Natural killer cell (primary cell): ENCODE results near the gene ZNF616. TPM values are rescaled to one million over a fixed set of nuclear protein-coding genes. Genes with fewer than 3 reads are reported as not detected.
A peak's percentile ranks its signal among the peaks of the same experiment; 100 is the strongest.

Source experiments
- ATAC-seq, 3 donors: fragments of 150-1000 bp in 2 of 3; fragments of 200-7000 bp in 1 of 3; cut with Tn5 transposase; 1 replicate in 1 of 3; 2 replicates in 2 of 3; pipeline ENCODE4 v1.10.0; 2021; ENCODE audit warnings: mild to moderate bottlenecking in 2 of 3, moderate library complexity in 2 of 3
- DNase-seq, 2 donors: peaks; one replicate each; pipeline versions ENCODE4 v3.0.0 to v3.0.0-alpha.2; 2013 to 2021; ENCODE audit warnings: mixed read lengths in 1 of 2
- H3K27ac ChIP-seq: one replicate; pipeline ENCODE4 v1.5.1; 2013; ENCODE audit warnings: mild to moderate bottlenecking, low read length
- H3K27me3 ChIP-seq: one replicate; pipeline ENCODE4 v1.6.1; 2013; ENCODE audit warnings: low read length; ENCODE audit not compliant: control insufficient read depth, insufficient read depth
- H3K36me3 ChIP-seq: one replicate; pipeline ENCODE4 v1.6.1; 2013; ENCODE audit warnings: low read length; ENCODE audit not compliant: control insufficient read depth, insufficient read depth
- H3K4me1 ChIP-seq: one replicate; pipeline ENCODE4 v1.6.1; 2013; ENCODE audit warnings: low read length; ENCODE audit not compliant: control insufficient read depth, insufficient read depth
- H3K4me3 ChIP-seq: one replicate; pipeline ENCODE4 v1.5.1; 2013; ENCODE audit warnings: low read length
- H3K9me3 ChIP-seq: one replicate; pipeline ENCODE4 v1.6.1; 2013; ENCODE audit warnings: low read length; ENCODE audit not compliant: control insufficient read depth, insufficient read depth
- H3K27ac Mint-ChIP-seq, 2 donors: one replicate each; pipeline ENCODE4 v1.8.0; 2022; ENCODE audit warnings: mild to moderate bottlenecking in 2 of 2, mixed read lengths in 2 of 2, moderate library complexity in 1 of 2
- H3K27me3 Mint-ChIP-seq, 2 donors: one replicate each; pipeline ENCODE4 v1.8.0; 2022; ENCODE audit warnings: low read depth in 2 of 2, mixed read lengths in 2 of 2
- H3K36me3 Mint-ChIP-seq: one replicate; pipeline ENCODE4 v1.8.0; 2022; ENCODE audit warnings: mixed read lengths
- H3K4me1 Mint-ChIP-seq, 2 donors: one replicate each; pipeline ENCODE4 v1.8.0; 2022; ENCODE audit warnings: mixed read lengths in 2 of 2
- H3K4me3 Mint-ChIP-seq: one replicate; pipeline ENCODE4 v1.8.0; 2022; ENCODE audit warnings: mild to moderate bottlenecking, moderate library complexity, mixed read lengths
- H3K9me3 Mint-ChIP-seq, 2 donors: one replicate each; pipeline ENCODE4 v1.8.0; 2022; ENCODE audit warnings: mixed read lengths in 2 of 2
- CTCF ChIP-seq: fragments of 200-600 bp; IDR thresholded peaks from one replicate; pipeline ENCODE4 v1.8.0; 2022; ENCODE audit warnings: antibody characterized with exemption
- WGBS: methylation state at CpG from one replicate; pipeline ENCODE4 v1.1.7; 2013; ENCODE audit warnings: missing lambda C conversion rate; ENCODE audit not compliant: insufficient coverage; 5-methylcytosine and 5-hydroxymethylcytosine counted together
- intact Hi-C: fragments of 100-400 bp; cut with micrococcal nuclease; formaldehyde crosslinking; loops from one replicate; pipeline ENCODE4 v1.14.2; 2022
- total RNA-seq, 4 donors: library from RNA; stranded (reverse); fragments of 120-200 nt in 1 of 4; gene quantifications; one replicate each; pipeline versions ENCODE4 v1.2.3 to v1.2.4, GENCODE V29; 2013 to 2022

Gene ZNF616
- total RNA-seq, 3 donors from 2014 or later (not counting 1 experiment from before 2014, with no cell fraction given): 3.8 to 7.1 (median 4.8) TPM

- no peaks in the 10 kb centered on the region for H3K9me3 Mint-ChIP-seq
- 52% methylated on average over 10 of the region's 10 CpGs for WGBS
- H3K27ac Mint-ChIP-seq: peak overlapping the region; percentile 87 to 91
- no peak for DNase-seq
- Histone ChIP-seq H3K9me3 (no peaks in the 10 kb centered on the region), H3K27me3 (no peaks in the 10 kb centered on the region), H3K27ac (peak overlapping the region; percentile 66), H3K4me3 (no peak overlapping the region), H3K36me3 (no peaks in the 10 kb centered on the region), H3K4me1 (peaks cover 73% of the 10 kb centered on the region)
- H3K4me1 Mint-ChIP-seq: peaks cover 42% of the 10 kb centered on the region in 2 donors
- peak overlapping the region; percentile 86 for H3K4me3 Mint-ChIP-seq
- intact Hi-C loops: no loop called here
- no peaks in the 10 kb centered on the region for H3K36me3 Mint-ChIP-seq
- TF ChIP-seq CTCF: no peak
- no peaks in the 10 kb centered on the region for H3K27me3 Mint-ChIP-seq
- peak; percentile 64 to 68 (median 65) for ATAC-seq
Observed at GRCh38 chr19:52176574-52176973, 36.8 kb upstream of the ZNF616 start.

- no peaks in the 10 kb centered on the region for H3K9me3 Mint-ChIP-seq
- WGBS: 100% methylated on average over 1 of the region's 1 CpG
- no peaks in the 10 kb centered on the region for H3K9me3 ChIP-seq
- peaks cover 50 to 53% of the 10 kb centered on the region in 2 donors for H3K4me1 Mint-ChIP-seq
- peak overlapping the region; percentile 99 for H3K4me3 Mint-ChIP-seq
- peak overlapping the region; percentile 87 to 97 for H3K27ac Mint-ChIP-seq
- peaks cover 53% of the 10 kb centered on the region for H3K4me1 ChIP-seq
- no peak for TF ChIP-seq CTCF
- peaks cover 13% of the 10 kb centered on the region for H3K36me3 Mint-ChIP-seq
- H3K27ac ChIP-seq: peak overlapping the region; percentile 80
- H3K27me3 Mint-ChIP-seq: no peaks in the 10 kb centered on the region
- ATAC-seq: no peak
- peaks cover 11% of the 10 kb centered on the region for H3K36me3 ChIP-seq
- H3K4me3 ChIP-seq: no peak overlapping the region
- intact Hi-C loops: loop anchor here (5.0 kb wide), 1 partner anchor 165 kb away; the partner anchor contains the start of gene ZNF610
- no peak for DNase-seq
- H3K27me3 ChIP-seq: no peaks in the 10 kb centered on the region
Observed at GRCh38 chr19:52172347-52172746, 32.6 kb upstream of the ZNF616 start.

GRCh38 chr19:52171321-52172169 is 31.8 kb upstream of the ZNF616 start, which contains the start of gene ZNF836:
ZNF836 (minus strand) TSS chr19:52171621; CDS start chr19:52168072, 3,549 bp downstream.
- intact Hi-C loops: loop anchor here (1.0 to 5.0 kb wide), 3 partner anchors 18 to 166 kb away; partner anchors contain the start of genes ZNF610 and ZNF616
- peak within 1 kb of the TSS; percentile 87 to 97 for H3K27ac Mint-ChIP-seq
- DNase-seq (peak; percentile 79 to 95), ATAC-seq (peak; percentile 89 to 93 (median 89))
- H3K9me3 ChIP-seq: no peaks in the 10 kb centered on the region
- H3K4me1 ChIP-seq: peaks cover 45% of the 10 kb centered on the region
- H3K9me3 Mint-ChIP-seq: no peaks in the 10 kb centered on the region
- WGBS: 6% methylated on average over 36 of the region's 37 CpGs
- no peaks in the 10 kb centered on the region for H3K27me3 ChIP-seq
- H3K36me3 Mint-ChIP-seq: peaks cover 13% of the 10 kb centered on the region
- peaks cover 42 to 45% of the 10 kb centered on the region in 2 donors for H3K4me1 Mint-ChIP-seq
- H3K36me3 ChIP-seq: peaks cover 15% of the 10 kb centered on the region
- no peak for TF ChIP-seq CTCF
- peak within 1 kb of the TSS; percentile 99 for H3K4me3 Mint-ChIP-seq
- no peaks in the 10 kb centered on the region for H3K27me3 Mint-ChIP-seq
- H3K4me3 ChIP-seq: peak within 1 kb of the TSS; percentile 83
- H3K27ac ChIP-seq: peak within 1 kb of the TSS; percentile 80
